ENCODE measurements around the gene SMOC2.
"Not testable (repeated sequence)": the region's sequence is repeated elsewhere in the genome, so short reads cannot be mapped to it uniquely, and the experiment has no call there.

The SMOC2 gene

GRCh38 chr6:168536665-168537539 is 95.9 kb downstream of the SMOC2 start:
- in situ Hi-C loops (cut with MboI; ENCODE audit: low sequenced_read_pairs): no loop called here

- in situ Hi-C loops (cut with MboI; ENCODE audit: low sequenced_read_pairs): no loop called here
Observed at GRCh38 chr6:168537540-168537884, 96.5 kb downstream of the SMOC2 start.

- in situ Hi-C loops (cut with MboI; ENCODE audit: low sequenced_read_pairs): not testable (repeated sequence)
Observed at GRCh38 chr6:168538188-168538891, 97.4 kb downstream of the SMOC2 start.

- in situ Hi-C loops (cut with MboI; ENCODE audit: low sequenced_read_pairs): no loop called here
Observed at GRCh38 chr6:168538892-168539811, 98.2 kb downstream of the SMOC2 start.

GRCh38 chr6:168540713-168541291 is 99.8 kb downstream of the SMOC2 start:
- in situ Hi-C loops (cut with MboI; ENCODE audit: low sequenced_read_pairs): no loop called here

- in situ Hi-C loops (cut with MboI; ENCODE audit: low sequenced_read_pairs): no loop called here
Observed at GRCh38 chr6:168541307-168541706, 100.3 kb downstream of the SMOC2 start.

- in situ Hi-C loops (cut with MboI; ENCODE audit: low sequenced_read_pairs): no loop called here
Observed at GRCh38 chr6:168542301-168542700, 101.3 kb downstream of the SMOC2 start.

- in situ Hi-C loops (cut with MboI; ENCODE audit: low sequenced_read_pairs): no loop called here
Observed at GRCh38 chr6:168545428-168545827, 104.4 kb downstream of the SMOC2 start.

GRCh38 chr6:168546151-168546550 is 105.2 kb downstream of the SMOC2 start:
- in situ Hi-C loops (cut with MboI; ENCODE audit: low sequenced_read_pairs): no loop called here

- in situ Hi-C loops (cut with MboI; ENCODE audit: low sequenced_read_pairs): no loop called here
Observed at GRCh38 chr6:168546730-168547129, 105.7 kb downstream of the SMOC2 start.

- in situ Hi-C loops (cut with MboI; ENCODE audit: low sequenced_read_pairs): no loop called here
Observed at GRCh38 chr6:168550326-168550725, 109.3 kb downstream of the SMOC2 start.

- in situ Hi-C loops (cut with MboI; ENCODE audit: low sequenced_read_pairs): no loop called here
Observed at GRCh38 chr6:168554472-168554871, 113.5 kb downstream of the SMOC2 start.

- in situ Hi-C loops (cut with MboI; ENCODE audit: low sequenced_read_pairs): no loop called here
Observed at GRCh38 chr6:168554898-168555617, 114.1 kb downstream of the SMOC2 start.

- in situ Hi-C loops (cut with MboI; ENCODE audit: low sequenced_read_pairs): no loop called here
Observed at GRCh38 chr6:168555618-168556273, 114.8 kb downstream of the SMOC2 start.

GRCh38 chr6:168557512-168557911 is 116.5 kb downstream of the SMOC2 start:
- in situ Hi-C loops (cut with MboI; ENCODE audit: low sequenced_read_pairs): no loop called here

GRCh38 chr6:168558686-168559085 is 117.7 kb downstream of the SMOC2 start:
- in situ Hi-C loops (cut with MboI; ENCODE audit: low sequenced_read_pairs): no loop called here

GRCh38 chr6:168559574-168560098 is 118.7 kb downstream of the SMOC2 start:
- in situ Hi-C loops (cut with MboI; ENCODE audit: low sequenced_read_pairs): no loop called here

GRCh38 chr6:168560126-168560525 is 119.1 kb downstream of the SMOC2 start:
- in situ Hi-C loops (cut with MboI; ENCODE audit: low sequenced_read_pairs): no loop called here

GRCh38 chr6:168562576-168563151 is 121.7 kb downstream of the SMOC2 start:
- in situ Hi-C loops (cut with MboI; ENCODE audit: low sequenced_read_pairs): no loop called here

All from HL-60/S4 treated with retinoic acid at 250 ng/mL for 4 days and 3 days (cell line).